ENCODE data around the gene GTF3C5. TPM values are rescaled to one million over a fixed set of nuclear protein-coding genes. Genes with fewer than 3 reads are reported as not detected.

GTF3C5 gene
- total and polyA plus RNA-seq, 2 of the 4 experiments (the other 2 are of a cell fraction): 49.1 to 52.3 TPM

DNA sequence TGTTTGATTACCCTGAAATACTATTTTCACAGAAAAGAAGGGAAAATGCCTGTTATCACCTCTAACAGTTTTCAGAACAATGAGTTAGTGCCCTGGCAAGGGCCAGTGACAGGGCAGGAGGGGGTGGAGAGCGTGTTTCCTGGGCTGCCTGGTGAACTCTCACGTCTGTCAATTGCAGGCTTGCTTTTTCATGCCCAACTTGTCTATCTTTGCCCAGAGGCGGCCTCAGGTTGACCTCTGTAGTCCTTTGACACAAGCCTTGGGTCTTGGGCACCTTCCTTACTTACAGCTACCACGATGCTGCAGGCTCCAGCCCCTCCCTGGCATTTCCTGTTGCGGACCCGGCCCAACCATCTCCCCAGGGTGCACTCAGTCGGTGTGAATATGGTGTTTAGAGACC, 28.8 kb downstream of the GTF3C5 start:
- H3K9ac ChIP-seq (ENCODE audit: low read depth, low read length): no peak overlapping the region
- no peaks in the 10 kb centered on the region for H3K9me3 ChIP-seq (ENCODE audit: control insufficient read depth, insufficient read depth, low read length)
- H2BK120ac ChIP-seq (ENCODE audit: low read depth, low read length): no peak overlapping the region
- H2BK15ac ChIP-seq (ENCODE audit: low read depth, low read length): no peak overlapping the region
- no peak overlapping the region for H4K8ac ChIP-seq (ENCODE audit: low read depth in 2 of 2, low read length in 2 of 2)
- in situ Hi-C loops (cut with MboI; ENCODE audit: low sequenced_read_pairs) (no loop called here), dilution Hi-C loops (cut with HindIII; ENCODE audit: low sequenced_read_pairs, unreplicated experiment) (no loop called here), intact Hi-C loops (cut with micrococcal nuclease) (no loop called here)
- no peak overlapping the region for H4K91ac ChIP-seq (ENCODE audit: insufficient read depth, low read depth, low read length)
- H2BK20ac ChIP-seq (ENCODE audit: low read depth, low read length): no peak overlapping the region
- H3K4me2 ChIP-seq (ENCODE audit: low read depth, low read length): no peak overlapping the region
- H3K4me3 ChIP-seq (ENCODE audit: insufficient read depth, low read depth, low read length): no peak overlapping the region
- no peaks in the 10 kb centered on the region; the same call in 1 of the 2 replicates for H4K20me1 ChIP-seq (ENCODE audit: insufficient read depth, low read length)
- no peak overlapping the region for H3K14ac ChIP-seq (replicated peaks; ENCODE audit: low read depth, low read length)
- H3K27ac ChIP-seq (ENCODE audit: insufficient read depth, low read length): no peak overlapping the region
- H3K4ac ChIP-seq (ENCODE audit: low read depth, low read length): no peak overlapping the region
- H3K23ac ChIP-seq (ENCODE audit: low read depth, low read length): no peak overlapping the region
- H2BK5ac ChIP-seq (ENCODE audit: low read depth, low read length, poor library complexity, severe bottlenecking): no peak overlapping the region
- no peak overlapping the region for H2AFZ ChIP-seq (replicated peaks; ENCODE audit: low read length, poor library complexity)
- TF ChIP-seq POLR2A (IDR thresholded peaks at IDR 0.05; ENCODE audit: low read depth, low read length) (no peak), MAZ (IDR thresholded peaks at IDR 0.05; ENCODE audit: borderline replicate concordance, low read depth, low read length) (no peak), BHLHE40 (IDR thresholded peaks at IDR 0.05; ENCODE audit: low read depth, low read length) (no peak), USF2 (IDR thresholded peaks at IDR 0.05; ENCODE audit: low read depth, low read length) (no peak), RAD21 (IDR thresholded peaks at IDR 0.05; ENCODE audit: low read length) (no peak)
- no TSS peak for BruUV-seq (replicated peaks)
- H2AK5ac ChIP-seq (ENCODE audit: low read depth, low read length): no peak overlapping the region
- ChIA-PET CTCF (interaction anchor here (0.7 kb wide), 1 partner anchor 84 kb away, joined by 3 read pairs; no protein-coding TSS in a partner anchor), POLR2A (ENCODE audit: unreplicated experiment) (no interaction called here)
- ATAC-seq (ENCODE audit: low read depth) (no peak), DNase-seq (no peak)
- 0 out of 2 replicates have a peak, but pooled peaks cover 3% of the 10 kb centered on the region for H3K9me1 ChIP-seq (ENCODE audit: insufficient read depth, low read length)
- H2AK9ac ChIP-seq (replicated peaks; ENCODE audit: low read depth, low read length, poor library complexity): no peak overlapping the region
- no peak overlapping the region for H3K18ac ChIP-seq (ENCODE audit: low read depth, low read length)
- H3K79me1 ChIP-seq (ENCODE audit: low read depth in 1 of 2, low read length in 2 of 2): no peaks in the 10 kb centered on the region
- no CpG with 5 or more reads among the region's 7 CpGs for WGBS, 2 experiments (ENCODE audit: extremely low coverage in 2 of 2, insufficient read length in 1 of 2)
- H3K27me3 ChIP-seq (ENCODE audit: control insufficient read depth, insufficient read depth, low read length): no peaks in the 10 kb centered on the region
- H3K4me1 ChIP-seq (ENCODE audit: control insufficient read depth, insufficient read depth, low read length): peaks cover 3% of the 10 kb centered on the region; the same call in 1 of the 2 replicates
- no peak overlapping the region for H4K5ac ChIP-seq (ENCODE audit: low read depth, low read length)
- peaks cover 32% of the 10 kb centered on the region for H3K36me3 ChIP-seq (ENCODE audit: control insufficient read depth, insufficient read depth, low read length)
- H3K56ac ChIP-seq (ENCODE audit: extremely low read depth, insufficient read depth, low read length): no peak overlapping the region
